Medulla oblongata (tissue), 1 donor: ENCODE data around the gene GRIK3.

Source experiments
- DNase-seq: peaks from one replicate; pipeline ENCODE4 v3.0.0-alpha.2; 2015; ENCODE audit errors: extremely low spot score

The GRIK3 gene

DNA sequence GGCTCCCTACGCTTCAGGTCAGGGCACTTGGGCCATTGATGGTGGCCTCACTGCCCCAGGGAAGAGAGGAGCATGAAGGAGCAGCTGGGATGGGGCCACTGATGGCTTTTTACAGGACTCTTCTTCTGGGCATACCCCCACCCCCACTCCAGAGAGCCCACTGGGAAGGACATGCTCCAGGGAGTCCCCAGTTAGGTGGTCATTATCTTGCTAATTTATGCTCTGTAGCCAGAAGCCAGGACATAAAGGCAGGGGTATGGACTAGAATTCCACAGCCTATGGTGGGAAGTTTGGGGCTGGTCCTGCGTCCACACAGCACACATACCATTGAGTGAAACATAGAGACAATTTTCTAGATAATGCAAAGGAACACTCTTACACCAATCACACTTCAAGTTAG, 8.8 kb upstream of the GRIK3 start:
- DNase-seq, result no peak

DNA sequence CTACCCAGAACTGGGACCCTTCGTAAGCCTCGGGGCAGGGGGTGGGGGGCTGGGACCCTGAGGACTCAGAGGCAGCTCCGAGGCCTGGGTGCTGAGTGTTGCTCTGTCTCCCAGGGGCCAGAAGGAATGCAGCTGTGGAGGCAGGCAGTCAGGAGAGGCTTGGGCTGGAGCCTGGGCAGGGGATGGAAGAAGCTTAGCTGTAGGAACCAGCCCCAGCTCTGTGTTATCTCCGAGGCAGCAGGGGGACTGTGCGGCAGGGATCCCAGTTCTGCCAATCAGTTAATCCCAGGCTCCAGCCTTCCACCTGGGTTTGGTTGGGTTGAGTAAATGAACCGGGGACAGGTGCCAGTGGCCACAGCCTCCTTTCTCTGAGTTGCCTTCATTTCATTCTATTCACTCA, 8.2 kb upstream of the GRIK3 start:
- DNase-seq, result no peak

DNA sequence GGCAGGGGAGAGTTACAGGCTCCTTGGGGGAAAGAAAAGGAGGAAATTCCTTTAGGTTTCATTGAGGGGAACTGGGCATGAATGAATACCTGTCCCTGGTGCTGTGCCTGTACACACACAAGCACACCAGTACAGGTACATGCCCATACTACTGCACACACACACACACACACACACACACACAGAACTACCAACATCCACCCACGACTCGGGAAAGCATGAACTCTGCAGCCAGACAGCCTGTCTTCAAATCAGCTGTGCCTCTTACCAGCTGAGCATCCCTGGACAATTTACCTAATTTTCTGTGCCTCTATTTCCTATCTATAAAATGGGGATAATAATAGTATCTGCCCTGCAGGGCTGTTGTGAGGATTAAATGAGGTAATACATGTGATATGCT, 7.2 kb upstream of the GRIK3 start:
- DNase-seq, result no peak

DNA sequence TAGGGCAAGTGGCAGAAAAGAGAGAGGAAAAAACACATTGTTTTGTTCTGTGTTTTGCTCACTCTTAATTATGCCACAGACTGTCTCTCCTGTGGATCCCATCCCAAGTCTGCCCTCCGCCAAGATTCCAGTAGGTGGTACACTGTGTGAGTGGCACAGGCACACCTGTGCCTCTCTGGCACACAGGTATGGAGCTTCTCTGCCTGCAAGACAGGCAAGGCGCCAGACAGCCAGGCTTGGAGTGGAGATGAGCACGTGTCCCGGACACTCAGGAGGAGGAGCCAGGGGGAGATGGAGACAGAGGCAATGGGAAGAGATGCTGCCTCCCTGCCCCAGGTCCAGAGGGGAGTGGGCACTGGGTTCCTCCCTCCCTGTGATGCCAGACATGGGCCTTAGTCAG, 6.5 kb upstream of the GRIK3 start:
- no peak for DNase-seq

DNA sequence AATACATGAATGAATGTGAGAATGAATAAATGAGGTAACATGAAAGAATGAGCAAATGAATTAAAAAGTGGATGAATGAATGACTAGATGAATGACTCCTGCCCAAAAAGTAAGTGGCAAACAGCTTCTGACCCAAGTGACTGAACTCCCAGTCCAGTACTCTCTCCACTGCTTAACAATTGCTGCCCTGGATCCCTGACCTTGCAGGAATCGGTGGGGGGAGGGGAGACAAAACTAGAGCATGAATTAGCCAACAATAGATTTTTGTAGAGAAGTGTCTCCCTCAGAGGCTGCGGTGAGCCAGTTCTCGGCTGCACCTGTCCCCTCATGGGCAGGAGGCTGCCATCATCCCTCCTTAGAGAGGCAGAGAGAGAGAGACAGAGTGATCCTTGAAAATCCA, 5.9 kb upstream of the GRIK3 start:
- no peak for DNase-seq

DNA sequence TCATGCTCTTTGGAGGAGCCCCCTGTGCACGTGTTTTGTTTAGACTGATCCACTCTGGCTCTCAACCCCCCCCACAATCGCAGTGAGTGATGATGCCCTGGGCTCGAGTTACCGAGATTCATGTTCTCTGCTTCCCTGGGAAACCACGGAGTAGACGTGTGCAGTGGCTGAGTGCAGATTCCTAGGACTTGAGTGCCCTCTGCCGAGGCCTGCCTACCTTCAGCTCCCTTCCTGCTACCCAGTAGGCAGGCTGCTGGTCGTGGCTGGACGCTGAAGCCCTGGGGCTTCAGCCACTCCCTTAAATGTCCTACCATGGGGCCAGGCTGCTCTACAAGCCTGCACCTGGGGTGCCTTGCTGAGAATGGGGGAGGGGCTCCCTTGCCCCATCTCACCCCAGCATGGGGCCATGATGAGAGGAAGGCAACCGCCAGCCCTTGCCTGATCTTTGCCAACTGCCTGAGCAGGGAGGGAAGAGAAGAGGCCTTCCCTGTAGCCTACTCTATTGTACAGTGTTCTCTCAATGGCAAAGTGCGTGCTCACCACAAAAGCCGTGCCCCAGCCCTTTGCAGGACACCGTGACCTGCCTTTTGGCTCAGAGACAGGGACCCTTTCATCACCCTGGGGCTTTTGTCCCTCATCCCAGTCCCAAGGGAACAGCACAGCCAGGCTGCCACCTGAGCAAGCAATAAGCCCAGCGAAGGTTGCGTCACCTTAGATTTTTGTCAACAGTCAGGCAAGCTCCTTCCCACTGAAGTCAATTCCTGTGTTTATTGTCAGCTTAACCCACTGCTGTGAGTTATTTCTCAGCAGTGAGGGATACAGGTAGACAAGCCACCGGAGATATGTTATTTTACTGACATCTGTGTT, 4.1 kb upstream of the GRIK3 start:
- DNase-seq, result peak; percentile 89

DNA sequence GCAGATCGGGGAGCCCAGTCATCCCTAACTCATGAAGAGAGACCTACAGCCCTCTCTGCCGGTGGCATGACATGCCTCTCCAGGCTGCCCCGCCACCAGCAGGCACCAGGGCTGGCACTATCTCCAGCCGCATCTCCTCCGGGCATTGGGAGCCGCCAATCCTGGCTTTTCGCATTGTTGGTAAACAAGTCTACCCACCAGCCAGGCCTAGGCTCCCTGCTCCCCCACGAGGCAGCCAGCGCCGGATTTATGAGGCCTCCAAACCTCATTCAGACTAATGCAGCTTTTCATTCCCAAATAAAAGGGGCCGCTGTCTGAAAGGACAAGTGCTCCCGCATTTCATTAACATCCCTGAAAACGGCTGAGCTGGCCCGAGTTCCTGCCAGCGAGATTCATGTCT, 3.4 kb upstream of the GRIK3 start:
- DNase-seq, result peak; percentile 68

DNA sequence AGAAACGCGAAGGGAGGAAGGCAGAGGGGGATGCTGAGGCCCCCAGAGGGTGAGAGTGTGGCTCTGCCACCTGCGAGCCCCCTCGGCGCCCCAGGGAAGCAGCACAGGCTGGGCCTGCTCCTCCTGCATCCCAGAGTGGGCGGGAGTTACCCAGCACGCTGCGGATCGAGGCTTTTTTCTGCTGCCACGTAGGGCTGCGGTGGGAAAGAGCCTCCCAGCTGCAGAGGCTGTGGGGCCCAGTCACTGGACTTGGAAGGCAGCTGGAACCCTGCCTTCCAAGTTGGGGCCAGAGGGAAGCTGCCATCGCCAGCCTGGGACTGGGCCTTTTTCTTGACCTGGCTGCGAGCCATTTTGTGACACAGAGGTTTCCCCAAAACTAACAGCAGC, 2.3 kb upstream of the GRIK3 start:
- peak; percentile 50 for DNase-seq

DNA sequence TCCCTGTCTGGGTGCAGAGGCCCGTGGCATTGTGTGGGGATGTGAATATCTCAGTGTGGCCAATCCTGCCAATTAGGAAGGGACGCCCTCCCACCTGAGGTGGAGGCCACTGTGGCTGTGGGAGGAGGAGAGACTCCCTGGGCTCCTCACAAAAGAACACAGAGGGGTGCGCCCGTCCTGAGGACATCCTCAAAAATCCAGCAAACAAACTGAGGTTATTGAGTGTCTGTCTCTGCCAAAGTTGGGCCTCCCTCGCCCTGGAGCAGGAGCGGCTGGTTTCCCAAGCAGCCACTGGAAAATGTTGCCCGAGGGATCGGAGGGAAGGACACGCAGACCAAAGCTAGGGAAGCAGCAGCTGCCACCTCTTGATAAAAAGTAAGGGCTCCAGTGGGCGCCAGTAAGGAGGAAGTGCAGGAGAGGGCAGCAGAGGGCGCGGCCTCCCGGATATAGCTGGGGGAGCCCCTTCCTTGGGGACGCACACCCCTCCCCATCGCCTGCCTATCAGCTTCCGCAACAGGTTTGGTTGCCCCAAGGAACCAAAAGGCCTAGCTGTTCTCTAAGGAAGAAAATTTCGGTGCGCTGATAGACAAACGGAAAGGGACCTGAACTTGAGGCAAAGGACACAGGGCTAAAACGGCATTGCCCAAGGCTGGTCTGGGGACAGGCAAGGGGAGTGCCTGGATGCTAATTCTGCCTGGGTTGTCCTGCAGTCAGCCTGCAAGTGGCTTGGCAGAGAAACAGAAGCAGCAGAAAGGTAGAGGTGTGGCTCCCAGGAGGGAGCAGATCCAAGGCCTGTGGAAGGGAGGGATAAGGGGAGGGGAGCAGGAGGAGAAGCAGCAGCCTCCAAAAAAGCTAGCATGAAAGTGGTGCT, 1.7 kb upstream of the GRIK3 start:
- DNase-seq, result no peak

DNA sequence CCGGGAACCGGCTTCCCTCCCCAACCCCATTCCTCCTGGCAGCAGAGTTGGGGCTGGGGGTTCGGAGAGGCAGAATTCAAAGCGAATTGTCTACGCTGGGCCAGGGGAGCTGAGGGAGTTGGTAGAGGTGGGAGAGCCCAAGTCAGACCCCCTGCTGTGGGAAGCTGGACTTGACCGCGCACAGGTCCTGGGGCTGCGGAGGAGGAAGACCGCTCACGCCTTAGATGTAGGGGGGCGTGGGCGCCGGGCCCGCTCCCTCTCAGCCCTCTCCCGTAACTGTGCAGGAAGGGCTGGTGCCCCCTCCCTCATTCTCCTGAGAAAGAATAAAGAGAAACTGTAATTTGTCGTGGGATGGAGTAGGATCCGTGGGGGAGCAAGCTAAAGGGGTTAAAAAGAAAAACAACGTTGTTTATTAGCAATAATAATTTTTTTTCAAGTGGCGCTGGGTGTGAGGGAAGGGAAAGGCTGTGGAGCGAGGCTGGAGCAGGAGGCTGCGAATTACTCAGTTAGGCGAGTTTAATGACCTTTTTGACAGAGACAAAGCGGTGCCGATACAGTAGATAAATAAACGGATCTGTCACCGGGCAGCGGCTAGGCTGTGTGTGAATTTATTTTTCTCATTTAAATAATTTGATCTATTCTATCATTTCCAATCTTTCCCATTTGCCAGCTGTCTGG, 838 bp upstream of the GRIK3 start:
- no peak for DNase-seq

DNA sequence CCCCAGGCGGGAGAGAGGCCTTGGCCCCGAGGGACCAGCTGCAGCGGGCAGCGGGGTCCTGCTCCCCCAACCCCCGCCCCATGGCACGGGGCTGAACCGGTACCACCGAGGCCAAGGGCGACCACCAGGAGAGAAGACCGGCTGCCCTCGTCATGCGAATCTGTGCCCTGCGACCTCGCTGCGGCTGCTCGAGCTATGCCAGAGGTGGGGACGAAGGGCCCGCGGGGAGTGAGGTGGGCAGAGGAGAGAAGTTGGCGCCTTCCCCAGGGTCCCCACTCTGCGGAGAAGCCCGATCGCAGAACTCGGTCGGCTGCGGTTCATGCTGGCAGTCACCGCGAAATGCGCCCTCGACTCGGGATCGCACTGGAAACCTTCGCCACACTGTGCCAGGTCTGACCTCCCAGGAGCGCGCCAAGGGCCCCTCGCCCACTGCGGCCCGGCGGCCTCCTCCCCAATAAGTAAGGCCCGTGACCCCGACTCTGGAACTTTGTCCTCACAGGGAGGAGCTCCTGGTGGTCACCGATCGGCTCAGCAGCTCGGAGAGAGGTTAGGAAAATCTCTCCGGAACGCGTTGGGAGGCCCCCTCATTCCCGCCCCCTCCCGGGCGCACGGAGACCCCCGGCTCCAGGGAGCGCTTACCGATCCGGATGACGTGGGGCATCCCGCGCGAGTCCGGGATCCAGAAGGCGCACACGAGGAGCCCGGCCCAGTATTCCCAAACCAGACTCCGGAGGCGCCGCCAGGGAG, 787 bp downstream of the GRIK3 start:
- DNase-seq, result no peak

DNA sequence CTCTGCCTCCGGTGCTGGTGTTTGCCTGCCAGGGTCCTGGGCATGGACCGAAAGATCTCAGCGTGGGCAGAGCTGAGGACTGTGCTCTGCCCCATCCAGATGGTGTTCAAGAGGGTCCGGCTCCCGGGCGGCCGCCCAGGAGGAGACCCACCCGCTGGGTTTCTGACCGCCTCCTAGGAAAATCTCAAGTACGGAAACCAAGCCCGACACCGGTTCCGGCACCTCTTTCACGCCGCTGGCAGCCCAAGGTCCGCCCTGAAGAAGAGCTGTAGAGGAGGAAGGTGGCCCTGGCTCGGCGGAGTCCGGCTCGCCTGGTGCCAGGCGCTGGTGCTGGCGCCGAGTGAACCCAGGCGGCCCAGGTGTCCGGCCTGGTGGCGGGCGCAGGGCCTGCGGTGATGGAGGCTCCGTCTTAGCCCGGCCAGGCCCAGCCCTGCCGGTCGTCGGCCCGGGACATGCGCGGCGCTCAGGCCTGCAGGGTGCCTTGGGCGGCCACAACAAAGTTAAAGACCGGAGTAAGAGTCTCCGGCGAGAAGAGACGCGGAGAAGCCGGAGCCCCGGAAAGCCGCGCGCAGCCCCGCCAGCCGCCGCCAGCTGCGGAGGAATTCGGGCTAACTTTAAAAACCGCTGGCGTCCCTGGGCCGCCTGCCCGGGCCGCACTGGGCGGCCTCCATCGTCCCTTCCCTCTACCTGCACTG, 1.5 kb downstream of the GRIK3 start:
- no peak for DNase-seq

DNA sequence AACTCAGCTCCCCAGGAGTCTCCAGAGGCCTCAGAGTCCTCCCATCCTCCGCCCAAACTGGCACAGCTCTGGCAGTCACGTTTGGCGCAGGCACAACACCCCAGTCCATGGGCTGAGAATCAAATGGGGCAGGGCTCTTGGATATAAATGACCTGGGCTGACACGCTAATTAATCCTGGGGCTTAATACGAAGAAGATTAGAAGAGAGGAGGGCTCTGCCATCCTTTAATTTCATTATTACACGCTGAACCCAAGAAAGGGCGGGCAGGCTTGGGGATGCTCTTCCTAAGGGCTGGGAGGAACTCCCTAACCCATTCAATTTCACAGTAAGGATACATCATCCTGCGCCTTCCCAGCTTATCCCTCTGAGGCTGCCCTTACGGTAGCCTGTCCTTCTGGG, 2.4 kb downstream of the GRIK3 start:
- DNase-seq, result no peak

DNA sequence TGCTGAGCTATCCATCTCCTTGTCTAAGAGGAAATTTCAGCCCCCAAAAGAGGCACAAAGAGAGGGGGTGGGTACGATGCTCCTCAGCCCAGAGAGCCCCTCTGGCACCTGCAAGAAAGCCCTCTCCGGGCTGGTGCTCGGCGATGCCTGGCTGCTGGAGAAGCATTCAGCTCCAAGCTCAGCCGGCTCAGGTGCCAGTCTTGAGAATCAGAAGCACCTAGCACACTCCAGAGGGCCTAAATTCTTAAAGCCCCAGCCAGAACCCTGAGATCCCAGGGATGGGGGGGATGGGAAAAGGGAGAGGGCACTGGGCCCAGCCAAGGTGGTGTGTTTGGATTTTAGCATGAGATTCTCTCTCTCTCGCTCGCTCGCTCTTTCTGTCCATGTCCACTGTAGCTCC, 2.9 kb downstream of the GRIK3 start:
- no peak for DNase-seq

DNA sequence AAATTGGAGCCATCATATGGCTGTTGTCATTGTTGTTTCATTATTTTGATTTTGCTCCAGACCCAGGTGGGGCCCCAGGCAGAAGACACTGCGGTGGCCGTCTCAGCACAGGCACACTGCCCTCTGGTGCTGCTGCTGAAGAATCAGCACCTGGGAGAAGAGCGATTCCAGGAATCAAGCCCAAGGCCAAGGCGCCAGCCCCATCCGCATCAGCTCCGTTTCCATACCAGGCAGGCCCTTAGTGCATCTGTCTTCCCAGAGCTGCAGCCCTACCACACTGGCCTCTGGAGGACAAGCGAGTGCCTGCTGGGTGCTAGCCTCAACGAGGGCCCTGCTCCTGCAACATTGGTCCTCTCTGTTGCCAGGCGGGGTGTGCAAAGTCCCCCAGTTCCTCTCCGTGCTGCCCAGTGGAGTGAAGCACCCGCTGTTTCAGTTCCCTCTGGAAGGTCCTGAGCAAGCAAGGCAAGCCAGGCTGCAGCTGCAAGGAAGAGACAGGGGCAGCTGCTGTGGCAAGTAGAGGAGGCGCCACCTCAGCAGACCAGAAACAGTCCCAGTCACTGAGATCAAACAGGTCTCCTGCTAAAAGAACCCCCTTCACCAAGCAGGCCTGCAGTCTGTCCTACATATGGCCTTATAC, 5.2 kb downstream of the GRIK3 start:
- DNase-seq, result no peak

DNA sequence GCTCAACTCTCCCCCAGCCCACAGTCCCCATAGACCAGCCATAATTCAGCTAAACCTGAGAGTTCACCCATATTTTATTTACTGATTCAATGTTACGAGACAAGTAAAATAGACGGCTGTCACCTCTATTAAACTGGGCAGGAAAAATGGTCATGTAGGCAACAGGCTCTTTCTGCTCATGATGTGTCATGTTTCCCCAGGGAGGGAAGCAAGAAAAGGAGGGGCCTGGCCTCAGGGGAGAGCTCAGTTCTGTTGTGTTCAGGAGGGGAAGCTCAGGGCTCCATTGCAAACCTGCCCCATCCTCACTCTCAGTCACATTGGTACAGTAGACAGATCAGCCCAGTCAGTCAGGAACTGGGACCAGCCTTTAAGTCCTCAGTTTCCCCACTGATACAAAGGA, 12.8 kb downstream of the GRIK3 start:
- no peak for DNase-seq

DNA sequence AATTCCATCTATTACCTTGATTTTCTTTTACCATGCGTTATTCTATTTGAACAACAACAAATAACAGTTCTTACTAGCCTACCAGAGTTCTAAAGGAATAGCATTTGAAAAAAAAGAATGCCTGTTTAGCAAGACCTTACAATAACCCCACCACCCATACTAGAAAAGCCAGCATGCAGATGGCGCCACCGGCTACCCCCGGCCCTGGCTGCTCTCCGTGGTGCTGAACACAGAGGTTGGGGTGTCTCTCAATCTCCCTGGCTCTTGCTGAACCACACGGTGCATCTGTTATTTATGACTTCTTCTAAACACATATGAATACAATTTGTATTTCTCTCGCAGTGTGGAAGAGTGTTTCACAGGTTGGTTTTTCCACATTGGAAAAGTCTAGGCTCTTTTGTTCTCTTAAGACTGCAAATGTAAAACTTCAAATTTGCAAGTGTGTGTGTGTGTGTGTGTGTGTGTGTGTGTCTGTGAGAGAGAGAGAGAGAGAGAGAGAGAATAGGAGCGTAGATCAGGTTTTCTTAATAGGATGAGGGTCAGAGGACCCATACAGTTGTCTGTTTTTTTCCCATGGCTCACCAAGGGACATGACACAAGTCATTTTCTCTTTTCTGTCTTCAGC, 13.6 kb downstream of the GRIK3 start:
- no peak for DNase-seq

DNA sequence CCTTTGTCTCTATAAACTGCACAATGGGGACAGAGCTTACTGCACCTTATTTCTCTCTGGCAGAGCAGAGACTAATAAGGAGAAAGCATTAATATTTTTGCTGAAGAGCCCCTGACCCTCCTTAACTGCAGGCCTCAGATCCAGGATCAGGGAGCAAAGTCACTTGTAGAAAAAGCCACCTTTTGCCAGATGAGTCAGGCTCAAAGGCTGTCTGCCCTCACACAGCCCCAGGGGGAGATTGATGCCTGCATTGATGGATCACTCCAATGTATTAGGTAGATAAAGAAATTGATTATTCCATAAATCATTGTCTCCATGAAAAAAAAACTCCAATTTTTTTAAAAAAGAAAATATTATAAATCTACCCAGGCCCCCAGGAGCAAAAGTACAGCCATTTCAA, 15.8 kb downstream of the GRIK3 start:
- no peak for DNase-seq

DNA sequence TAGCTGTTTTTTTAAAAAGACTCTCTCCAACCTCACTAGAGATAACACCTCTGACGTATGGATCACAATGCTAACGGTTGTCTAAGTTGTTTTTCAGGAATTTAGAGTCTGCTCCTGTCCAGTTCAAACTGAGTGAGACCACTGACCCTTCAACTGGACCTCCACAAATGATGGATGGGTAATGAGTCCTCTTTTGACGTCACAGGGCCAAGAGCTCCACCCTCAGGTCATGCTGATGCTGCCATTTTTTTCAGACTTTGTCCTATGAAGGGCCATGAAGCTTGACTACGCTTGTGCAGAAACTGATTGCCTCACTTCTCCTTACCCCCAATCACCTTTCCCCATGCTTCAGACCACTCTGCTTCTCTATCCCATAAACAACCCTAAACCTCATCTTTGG, 16.6 kb downstream of the GRIK3 start:
- DNase-seq, result no peak

DNA sequence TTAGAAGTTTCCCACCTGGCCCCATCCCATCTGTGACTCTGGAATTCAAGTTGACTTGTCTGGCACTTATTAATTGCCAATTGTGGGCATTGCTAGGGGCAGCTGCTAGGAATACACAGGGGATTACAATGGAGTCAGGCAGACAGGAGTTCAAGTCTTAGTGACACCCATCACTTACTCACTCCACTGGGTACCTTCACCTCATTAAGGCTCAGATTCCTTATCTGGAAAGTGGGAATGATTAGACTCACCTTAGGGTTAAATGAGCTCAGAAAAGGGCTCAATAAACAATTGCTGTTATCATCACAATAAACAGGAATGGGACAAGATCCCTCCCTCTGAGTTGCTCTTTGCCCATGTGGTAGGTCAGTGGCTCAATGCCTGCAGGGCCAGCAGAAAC, 18.2 kb downstream of the GRIK3 start:
- DNase-seq, result no peak
